H9 (cell line): ENCODE results near the gene MIEF1. TPM values are rescaled to one million over a fixed set of nuclear protein-coding genes. Genes with fewer than 3 reads are reported as not detected.

ENCODE experiments used
- DNase-seq: peaks from one replicate; pipeline ENCODE4 v3.0.0-alpha.2; 2017
- H2AFZ ChIP-seq: one replicate; pipeline ENCODE4 v1.6.1; 2013; ENCODE audit warnings: mild to moderate bottlenecking, low read length, control low read depth, moderate library complexity
- H2AK5ac ChIP-seq: 2 replicates; pipeline ENCODE4 v1.6.1; 2013; ENCODE audit warnings: low read length, control low read depth, mixed read lengths; ENCODE audit not compliant: insufficient read length
- H2BK120ac ChIP-seq: one replicate; pipeline ENCODE4 v1.6.1; 2013; ENCODE audit warnings: low read depth, mild to moderate bottlenecking, low read length, control low read depth, inconsistent platforms; ENCODE audit not compliant: poor library complexity, severe bottlenecking
- H2BK12ac ChIP-seq: 2 replicates; pipeline ENCODE4 v1.6.1; 2013; ENCODE audit warnings: low read length, control low read depth, mixed read lengths, low read depth; ENCODE audit not compliant: insufficient read length
- H2BK15ac ChIP-seq: 2 replicates; pipeline ENCODE4 v1.6.1; 2013; ENCODE audit warnings: low read depth, low read length, control low read depth
- H2BK20ac ChIP-seq: one replicate; pipeline ENCODE4 v1.6.1; 2013; ENCODE audit warnings: low read depth, mild to moderate bottlenecking, low read length, control low read depth, inconsistent platforms; ENCODE audit not compliant: poor library complexity, severe bottlenecking
- H2BK5ac ChIP-seq: 2 replicates; pipeline ENCODE4 v1.6.1; 2013; ENCODE audit warnings: low read length, control low read depth, mixed read lengths; ENCODE audit not compliant: insufficient read length
- H3K14ac ChIP-seq: 2 replicates; pipeline ENCODE4 v1.6.1; 2013; ENCODE audit warnings: low read length, control low read depth; ENCODE audit not compliant: insufficient read depth
- H3K18ac ChIP-seq: 2 replicates; pipeline ENCODE4 v1.6.1; 2013; ENCODE audit warnings: low read depth, mild to moderate bottlenecking, mixed read lengths, low read length, control low read depth; ENCODE audit not compliant: insufficient read length
- H3K23ac ChIP-seq: 2 replicates; pipeline ENCODE4 v1.6.1; 2013; ENCODE audit warnings: low read length, control low read depth, mixed read lengths, low read depth; ENCODE audit not compliant: insufficient read length
- H3K23me2 ChIP-seq: 2 replicates; pipeline ENCODE4 v1.6.1; 2013; ENCODE audit warnings: low read depth, mild to moderate bottlenecking, mixed read lengths, low read length, control low read depth; ENCODE audit not compliant: insufficient read length, poor library complexity, severe bottlenecking
- H3K27ac ChIP-seq: 2 replicates; pipeline ENCODE4 v1.5.1; 2013; ENCODE audit warnings: low read length, control low read depth, mixed read lengths, low read depth; ENCODE audit not compliant: insufficient read length
- H3K27me3 ChIP-seq: 2 replicates; pipeline ENCODE4 v1.6.1; 2013; ENCODE audit warnings: low read length, control low read depth, inconsistent platforms; ENCODE audit not compliant: insufficient read depth
- H3K4ac ChIP-seq: 2 replicates; pipeline ENCODE4 v1.6.1; 2013; ENCODE audit warnings: low read depth, mild to moderate bottlenecking, control low read depth, inconsistent platforms, low read length, moderate library complexity
- H3K4me1 ChIP-seq: 2 replicates; pipeline ENCODE4 v1.6.1; 2013; ENCODE audit warnings: low read length, control low read depth, inconsistent platforms; ENCODE audit not compliant: insufficient read depth
- H3K4me2 ChIP-seq: 2 replicates; pipeline ENCODE4 v1.6.1; 2013; ENCODE audit warnings: low read length, control low read depth, mixed read lengths; ENCODE audit not compliant: insufficient read length, insufficient read depth
- H3K56ac ChIP-seq: 2 replicates; pipeline ENCODE4 v1.6.1; 2013; ENCODE audit warnings: low read depth, mild to moderate bottlenecking, mixed read lengths, low read length, control low read depth; ENCODE audit not compliant: insufficient read length
- H3K79me1 ChIP-seq: 2 replicates; pipeline ENCODE4 v1.6.1; 2013; ENCODE audit warnings: low read depth, mild to moderate bottlenecking, moderate library complexity, low read length, control low read depth, inconsistent platforms; ENCODE audit not compliant: insufficient read depth, poor library complexity, severe bottlenecking
- H3K79me2 ChIP-seq: 2 replicates; pipeline ENCODE4 v1.6.1; 2013; ENCODE audit warnings: low read length, control low read depth, inconsistent platforms; ENCODE audit not compliant: insufficient read depth
- H3K9ac ChIP-seq: 2 replicates; pipeline ENCODE4 v1.6.1; 2013; ENCODE audit warnings: low read length, control low read depth, mixed read lengths; ENCODE audit not compliant: insufficient read length; ENCODE audit errors: extremely low read depth
- H3K9me3 ChIP-seq: one replicate; pipeline ENCODE4 v1.6.1; 2013; ENCODE audit warnings: low read depth, low read length, inconsistent platforms; ENCODE audit not compliant: control insufficient read depth
- H3T11ph ChIP-seq: one replicate; pipeline ENCODE4 v1.6.1; 2013; ENCODE audit warnings: mild to moderate bottlenecking, low read length, control low read depth, inconsistent platforms
- H4K20me1 ChIP-seq: one replicate; pipeline ENCODE4 v1.6.1; 2013; ENCODE audit not compliant: control insufficient read depth, insufficient read length, insufficient read depth
- H4K5ac ChIP-seq: 2 replicates; pipeline ENCODE4 v1.6.1; 2013; ENCODE audit warnings: low read depth, mild to moderate bottlenecking, mixed read lengths, low read length, control low read depth; ENCODE audit not compliant: insufficient read length
- H4K8ac ChIP-seq: replicated peaks from 2 replicates; pipeline ENCODE4 v1.6.1; 2013; ENCODE audit warnings: low read length, control low read depth, mixed read lengths, low read depth; ENCODE audit not compliant: insufficient read length
- H4K91ac ChIP-seq: 2 replicates; pipeline ENCODE4 v1.6.1; 2013; ENCODE audit warnings: low read depth, mild to moderate bottlenecking, moderate library complexity, mixed read lengths, low read length, control low read depth; ENCODE audit not compliant: insufficient read length
- H3K27ac Mint-ChIP-seq, 3 experiments: 2 replicates in 2 of 3; 3 replicates in 1 of 3; pipeline ENCODE4 v1.8.0; 2020 to 2021; ENCODE audit warnings: mixed read lengths in 3 of 3, mild to moderate bottlenecking in 1 of 3, moderate library complexity in 1 of 3
- H3K27me3 Mint-ChIP-seq: 2 replicates; pipeline ENCODE4 v1.8.0; 2021; ENCODE audit warnings: low read depth, mild to moderate bottlenecking, moderate library complexity, mixed read lengths
- H3K36me3 Mint-ChIP-seq, 3 experiments: 2 replicates in 2 of 3; 3 replicates in 1 of 3; pipeline ENCODE4 v1.8.0; 2020 to 2021; ENCODE audit warnings: low read depth in 3 of 3, mixed read lengths in 3 of 3; ENCODE audit not compliant: insufficient read depth in 1 of 3
- H3K4me1 Mint-ChIP-seq, 2 experiments: 2 replicates each; pipeline ENCODE4 v1.8.0; 2020; ENCODE audit warnings: mixed read lengths in 2 of 2
- H3K4me3 Mint-ChIP-seq, 2 experiments: 2 replicates in 1 of 2; 3 replicates in 1 of 2; pipeline ENCODE4 v1.8.0; 2020 to 2021; ENCODE audit warnings: mild to moderate bottlenecking in 2 of 2, mixed read lengths in 2 of 2, moderate library complexity in 1 of 2
- H3K9me3 Mint-ChIP-seq, 2 experiments: 2 replicates in 1 of 2; 3 replicates in 1 of 2; pipeline ENCODE4 v1.8.0; 2020; ENCODE audit warnings: mild to moderate bottlenecking in 2 of 2, mixed read lengths in 2 of 2, moderate library complexity in 1 of 2
- WGBS: extraction: QIAGEN DNeasy Blood & Tissue Kit; methylation state at CpG from one replicate; pipeline ENCODE4 v1.1.7; 2013; ENCODE audit warnings: missing lambda C conversion rate, low lambda C conversion rate, mixed read lengths; ENCODE audit not compliant: insufficient read length; ENCODE audit errors: extremely low coverage; 5-methylcytosine and 5-hydroxymethylcytosine counted together
- total RNA-seq: library from RNA; stranded (reverse); gene quantifications from 2 replicates; pipeline ENCODE4 v1.2.1, GENCODE V29; 2021
- TF ChIP-seq, protein P1 (sequence below): fragments of 200-600 bp; sonication (generic); conservative IDR thresholded peaks from 3 replicates; pipeline ENCODE4 v1.8.0; 2021; ENCODE audit warnings: antibody characterized with exemption, mild to moderate bottlenecking

Gene MIEF1
- total RNA-seq, 1 experiment from 2014 or later, result 32.6 TPM

DNA sequence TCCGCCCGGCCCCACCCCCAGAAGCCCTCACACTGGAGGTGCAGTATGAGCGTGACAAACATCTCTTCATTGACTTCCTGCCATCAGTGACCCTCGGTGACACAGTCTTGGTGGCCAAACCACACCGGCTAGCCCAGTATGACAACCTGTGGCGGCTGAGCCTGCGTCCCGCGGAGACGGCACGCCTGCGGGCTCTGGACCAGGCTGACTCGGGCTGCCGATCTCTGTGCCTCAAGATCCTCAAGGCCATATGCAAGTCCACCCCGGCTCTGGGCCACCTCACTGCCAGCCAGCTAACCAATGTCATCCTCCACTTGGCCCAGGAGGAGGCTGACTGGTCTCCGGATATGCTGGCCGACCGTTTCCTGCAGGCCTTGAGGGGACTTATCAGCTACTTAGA lies 11.7 kb downstream of the MIEF1 start:
- no peaks in the 10 kb centered on the region for H3K9me3 ChIP-seq
- H3K4me2 ChIP-seq, result no peak overlapping the region
- H2BK15ac ChIP-seq, result no peak overlapping the region
- no peaks in the 10 kb centered on the region for H3K79me1 ChIP-seq
- H4K5ac ChIP-seq, result no peak overlapping the region
- no peaks in the 10 kb centered on the region; a peak in 2 of 5 replicates for H3K9me3 Mint-ChIP-seq
- no peak overlapping the region for H4K91ac ChIP-seq
- peaks cover 25% of the 10 kb centered on the region; the same call in 1 of the 2 replicates for H3K27me3 ChIP-seq
- no CpG with 5 or more reads among the region's 18 CpGs for WGBS
- no peak overlapping the region for H2BK120ac ChIP-seq
- no peak overlapping the region for H2BK12ac ChIP-seq
- H3K27ac Mint-ChIP-seq, result no peak overlapping the region
- H3K4me1 ChIP-seq, result no peaks in the 10 kb centered on the region; the same call in 1 of the 2 replicates
- H3K9ac ChIP-seq, result no peak overlapping the region
- no peak overlapping the region for H2BK5ac ChIP-seq
- no peak overlapping the region for H3K4ac ChIP-seq
- no peaks in the 10 kb centered on the region for H4K20me1 ChIP-seq
- no peak overlapping the region for H3K27ac ChIP-seq
- H3T11ph ChIP-seq, result no peak overlapping the region
- peaks cover 8% of the 10 kb centered on the region in 2 experiments for H3K4me1 Mint-ChIP-seq
- no peak overlapping the region for H3K18ac ChIP-seq
- TF ChIP-seq, protein P1, sequence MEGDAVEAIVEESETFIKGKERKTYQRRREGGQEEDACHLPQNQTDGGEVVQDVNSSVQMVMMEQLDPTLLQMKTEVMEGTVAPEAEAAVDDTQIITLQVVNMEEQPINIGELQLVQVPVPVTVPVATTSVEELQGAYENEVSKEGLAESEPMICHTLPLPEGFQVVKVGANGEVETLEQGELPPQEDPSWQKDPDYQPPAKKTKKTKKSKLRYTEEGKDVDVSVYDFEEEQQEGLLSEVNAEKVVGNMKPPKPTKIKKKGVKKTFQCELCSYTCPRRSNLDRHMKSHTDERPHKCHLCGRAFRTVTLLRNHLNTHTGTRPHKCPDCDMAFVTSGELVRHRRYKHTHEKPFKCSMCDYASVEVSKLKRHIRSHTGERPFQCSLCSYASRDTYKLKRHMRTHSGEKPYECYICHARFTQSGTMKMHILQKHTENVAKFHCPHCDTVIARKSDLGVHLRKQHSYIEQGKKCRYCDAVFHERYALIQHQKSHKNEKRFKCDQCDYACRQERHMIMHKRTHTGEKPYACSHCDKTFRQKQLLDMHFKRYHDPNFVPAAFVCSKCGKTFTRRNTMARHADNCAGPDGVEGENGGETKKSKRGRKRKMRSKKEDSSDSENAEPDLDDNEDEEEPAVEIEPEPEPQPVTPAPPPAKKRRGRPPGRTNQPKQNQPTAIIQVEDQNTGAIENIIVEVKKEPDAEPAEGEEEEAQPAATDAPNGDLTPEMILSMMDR, result no peak
- H3K4me3 Mint-ChIP-seq, result no peak overlapping the region
- peaks cover 100% of the 10 kb centered on the region for H3K27me3 Mint-ChIP-seq
- peaks cover 59 to 84% (median 65%) of the 10 kb centered on the region in 3 experiments for H3K36me3 Mint-ChIP-seq
- DNase-seq, result no peak
- H3K23me2 ChIP-seq, result no peaks in the 10 kb centered on the region
- H2AK5ac ChIP-seq, result no peak overlapping the region
- H2AFZ ChIP-seq, result no peak overlapping the region
- no peak overlapping the region for H2BK20ac ChIP-seq
- no peak overlapping the region for H3K56ac ChIP-seq
- H3K14ac ChIP-seq, result no peak overlapping the region; the same call in 1 of the 2 replicates
- H3K79me2 ChIP-seq, result no peaks in the 10 kb centered on the region
- no peak overlapping the region for H3K23ac ChIP-seq
- no peak overlapping the region for H4K8ac ChIP-seq
